Measurements from ENCODE around the gene MAN2C1. TPM values are rescaled to one million over a fixed set of nuclear protein-coding genes. Genes with fewer than 3 reads are reported as not detected.
"Not testable (repeated sequence)": the region's sequence is repeated elsewhere in the genome, so short reads cannot be mapped to it uniquely, and the experiment has no call there.

Gene MAN2C1
- total RNA-seq, 6 donors from 2014 or later, result 147 to 1,046 (median 251) TPM

GRCh38 chr15:75347222-75348033 is 21.0 kb downstream of the MAN2C1 start:
- no peaks in the 10 kb centered on the region for H3K9me3 ChIP-seq
- 1% methylated on average over 50 of the region's 65 CpGs; no CpG with 5 or more reads in 1 of the 2 donors for WGBS, 2 donors

GRCh38 chr15:75346796-75347221 is 21.6 kb downstream of the MAN2C1 start, which contains the start of gene NEIL1:
TSS of gene NEIL1 (plus strand) at chr15:75347039. CDS start at chr15:75348906, 1,867 bp downstream.
- peaks cover 17 to 34% (median 22%) of the 10 kb centered on the region in 4 donors for H3K4me1 ChIP-seq
- TF ChIP-seq EP300 (IDR thresholded peaks at IDR 0.05), result no peak
- TF ChIP-seq CTCF (IDR thresholded peaks at IDR 0.05), result no peak
- TF ChIP-seq POLR2A (IDR thresholded peaks at IDR 0.05), result peak in 1 of 4 donors; percentile 18
- no peak for TF ChIP-seq POLR2AphosphoS5 (IDR thresholded peaks at IDR 0.05)
- peak in 1 of 2 donors; percentile 12 for ATAC-seq (ENCODE audit: low FRiP score in 2 of 2)
- 10 to 17% methylated on average over 20 of the region's 20 CpGs for WGBS, 2 donors
- peak in 1 of 2 donors; percentile 34 for DNase-seq
- no peaks in the 10 kb centered on the region for H3K36me3 ChIP-seq
- peak within 1 kb of the TSS; percentile 73 to 87 (median 81) for H3K27ac ChIP-seq
- H3K4me3 ChIP-seq, result peak within 1 kb of the TSS; percentile 62 to 94 (median 92)
- no peaks in the 10 kb centered on the region for H3K9me3 ChIP-seq
- H3K27me3 ChIP-seq, result no peaks in the 10 kb centered on the region

More at GRCh38 chr15:75347222-75348033, 21.0 kb downstream of the MAN2C1 start:
- no peaks in the 10 kb centered on the region for H3K27me3 ChIP-seq
- peaks cover 17 to 34% (median 22%) of the 10 kb centered on the region in 4 donors for H3K4me1 ChIP-seq
- peak overlapping the region; percentile 62 to 94 (median 92) for H3K4me3 ChIP-seq
- TF ChIP-seq POLR2A (IDR thresholded peaks at IDR 0.05) (peak in 1 of 4 donors; percentile 42), EP300 (IDR thresholded peaks at IDR 0.05) (no peak), POLR2AphosphoS5 (IDR thresholded peaks at IDR 0.05) (peak in 1 of 2 donors; percentile 20), CTCF (IDR thresholded peaks at IDR 0.05) (no peak)
- peak overlapping the region; percentile 73 to 87 (median 81) for H3K27ac ChIP-seq
- H3K36me3 ChIP-seq, result no peaks in the 10 kb centered on the region
- ATAC-seq (ENCODE audit: low FRiP score in 2 of 2), result peak; percentile 79 to 85
- peak; percentile 55 to 92 for DNase-seq

GRCh38 chr15:75343953-75344352 is 24.5 kb downstream of the MAN2C1 start:
- 37 to 41% methylated on average over 8 of the region's 8 CpGs for WGBS, 2 donors
- not testable (repeated sequence) for H3K27ac ChIP-seq, DNase-seq

GRCh38 chr15:75342221-75342620 is 26.2 kb downstream of the MAN2C1 start:
- Histone ChIP-seq H3K4me3 (no peak overlapping the region), H3K9me3 (no peaks in the 10 kb centered on the region), H3K27me3 (no peaks in the 10 kb centered on the region), H3K36me3 (peaks cover 0 to 31% (median 15%) of the 10 kb centered on the region in 4 donors), H3K4me1 (peaks cover 0 to 10% (median 6%) of the 10 kb centered on the region in 4 donors), H3K27ac (no peak overlapping the region)
- WGBS, 2 donors, result 88 to 92% methylated on average over 6 of the region's 6 CpGs
- TF ChIP-seq POLR2A (IDR thresholded peaks at IDR 0.05) (no peak), CTCF (IDR thresholded peaks at IDR 0.05) (no peak), EP300 (IDR thresholded peaks at IDR 0.05) (no peak), POLR2AphosphoS5 (IDR thresholded peaks at IDR 0.05) (no peak)
- DNase-seq, result no peak
- ATAC-seq (ENCODE audit: low FRiP score in 2 of 2), result no peak

More at GRCh38 chr15:75343953-75344352, 24.5 kb downstream of the MAN2C1 start:
- Histone ChIP-seq H3K4me1 (peaks cover 7 to 21% (median 12%) of the 10 kb centered on the region in 4 donors), H3K36me3 (peaks cover 0 to 24% (median 12%) of the 10 kb centered on the region in 4 donors)
- not testable (repeated sequence) for H3K4me3 ChIP-seq; ATAC-seq (ENCODE audit: low FRiP score in 2 of 2); H3K9me3 ChIP-seq; H3K27me3 ChIP-seq

- Histone ChIP-seq H3K36me3 (peaks cover 0 to 31% (median 15%) of the 10 kb centered on the region in 4 donors), H3K27me3 (no peaks in the 10 kb centered on the region), H3K9me3 (no peaks in the 10 kb centered on the region), H3K27ac (no peak overlapping the region), H3K4me3 (no peak overlapping the region), H3K4me1 (peaks cover 7 to 23% (median 16%) of the 10 kb centered on the region in 4 donors)
- 95 to 97% methylated on average over 5 to 13 of the region's 13 CpGs for WGBS, 2 donors
- ATAC-seq (ENCODE audit: low FRiP score in 2 of 2), result no peak
- DNase-seq, result no peak
- TF ChIP-seq POLR2A (IDR thresholded peaks at IDR 0.05), result no peak
- no peak for TF ChIP-seq CTCF (IDR thresholded peaks at IDR 0.05)
- no peak for TF ChIP-seq POLR2AphosphoS5 (IDR thresholded peaks at IDR 0.05)
- TF ChIP-seq EP300 (IDR thresholded peaks at IDR 0.05), result no peak
These were observed 28.7 kb downstream of the MAN2C1 start for GRCh38 chr15:75339531-75340240.
